ENCODE data around the gene WDFY4. TPM values are rescaled to one million over a fixed set of nuclear protein-coding genes. Genes with fewer than 3 reads are reported as not detected.

Gene WDFY4
- total RNA-seq, 1 donor from 2014 or later: not detected

DNA sequence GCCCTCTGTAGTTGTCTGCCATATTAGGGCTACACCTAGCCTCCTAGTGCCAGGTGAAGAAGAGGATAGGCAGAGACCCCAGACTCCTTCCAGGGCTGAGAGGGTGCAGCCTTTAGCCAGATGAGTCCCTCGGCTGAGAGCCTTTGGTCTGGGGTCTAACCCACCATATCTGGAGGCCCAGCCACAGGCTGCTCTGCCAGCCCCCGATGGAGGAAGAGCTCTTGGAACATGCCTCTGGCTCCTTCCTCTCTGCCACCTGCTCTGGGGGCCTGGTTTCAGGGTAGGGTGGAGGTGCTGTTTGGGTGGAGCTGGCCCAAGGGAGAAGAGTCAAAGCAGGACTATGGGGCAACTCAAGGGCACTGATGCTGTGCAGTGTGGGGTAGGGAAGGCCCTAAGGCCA lies 253.6 kb downstream of the WDFY4 start:
- Mint-ChIP-seq H3K4me3 (no peak overlapping the region), H3K27me3 (ENCODE audit: insufficient read depth, low read depth) (peaks cover 16% of the 10 kb centered on the region), H3K36me3 (no peaks in the 10 kb centered on the region), H3K9me3 (no peaks in the 10 kb centered on the region), H3K4me1 (peaks cover 30% of the 10 kb centered on the region), H3K27ac (no peak overlapping the region)
- H3K9ac ChIP-seq: no peak overlapping the region
- H2AFZ ChIP-seq (replicated peaks): no peak overlapping the region
- no peaks in the 10 kb centered on the region for H3K27me3 ChIP-seq
- no peaks in the 10 kb centered on the region for H4K20me1 ChIP-seq (ENCODE audit: low read depth)
- TF ChIP-seq, protein P1, sequence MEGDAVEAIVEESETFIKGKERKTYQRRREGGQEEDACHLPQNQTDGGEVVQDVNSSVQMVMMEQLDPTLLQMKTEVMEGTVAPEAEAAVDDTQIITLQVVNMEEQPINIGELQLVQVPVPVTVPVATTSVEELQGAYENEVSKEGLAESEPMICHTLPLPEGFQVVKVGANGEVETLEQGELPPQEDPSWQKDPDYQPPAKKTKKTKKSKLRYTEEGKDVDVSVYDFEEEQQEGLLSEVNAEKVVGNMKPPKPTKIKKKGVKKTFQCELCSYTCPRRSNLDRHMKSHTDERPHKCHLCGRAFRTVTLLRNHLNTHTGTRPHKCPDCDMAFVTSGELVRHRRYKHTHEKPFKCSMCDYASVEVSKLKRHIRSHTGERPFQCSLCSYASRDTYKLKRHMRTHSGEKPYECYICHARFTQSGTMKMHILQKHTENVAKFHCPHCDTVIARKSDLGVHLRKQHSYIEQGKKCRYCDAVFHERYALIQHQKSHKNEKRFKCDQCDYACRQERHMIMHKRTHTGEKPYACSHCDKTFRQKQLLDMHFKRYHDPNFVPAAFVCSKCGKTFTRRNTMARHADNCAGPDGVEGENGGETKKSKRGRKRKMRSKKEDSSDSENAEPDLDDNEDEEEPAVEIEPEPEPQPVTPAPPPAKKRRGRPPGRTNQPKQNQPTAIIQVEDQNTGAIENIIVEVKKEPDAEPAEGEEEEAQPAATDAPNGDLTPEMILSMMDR (IDR thresholded peaks at IDR 0.05): no peak
- TF ChIP-seq EZH2phosphoT487 (IDR thresholded peaks at IDR 0.05) (no peak), EZH2 (IDR thresholded peaks at IDR 0.05) (no peak)
- no peak overlapping the region for H3K4me2 ChIP-seq
- no peak for DNase-seq (ENCODE audit: low spot score)
- no peaks in the 10 kb centered on the region for H3K36me3 ChIP-seq
- no peaks in the 10 kb centered on the region for H3F3A ChIP-seq (ENCODE audit: low read depth)
- H3K79me2 ChIP-seq (ENCODE audit: low read depth): no peaks in the 10 kb centered on the region
- no peaks in the 10 kb centered on the region for H3K9me3 ChIP-seq (ENCODE audit: low read depth)
- no peak overlapping the region for H3K27ac ChIP-seq
- H3K4me1 ChIP-seq: peaks cover 13% of the 10 kb centered on the region
- H3K4me3 ChIP-seq: no peak overlapping the region

DNA sequence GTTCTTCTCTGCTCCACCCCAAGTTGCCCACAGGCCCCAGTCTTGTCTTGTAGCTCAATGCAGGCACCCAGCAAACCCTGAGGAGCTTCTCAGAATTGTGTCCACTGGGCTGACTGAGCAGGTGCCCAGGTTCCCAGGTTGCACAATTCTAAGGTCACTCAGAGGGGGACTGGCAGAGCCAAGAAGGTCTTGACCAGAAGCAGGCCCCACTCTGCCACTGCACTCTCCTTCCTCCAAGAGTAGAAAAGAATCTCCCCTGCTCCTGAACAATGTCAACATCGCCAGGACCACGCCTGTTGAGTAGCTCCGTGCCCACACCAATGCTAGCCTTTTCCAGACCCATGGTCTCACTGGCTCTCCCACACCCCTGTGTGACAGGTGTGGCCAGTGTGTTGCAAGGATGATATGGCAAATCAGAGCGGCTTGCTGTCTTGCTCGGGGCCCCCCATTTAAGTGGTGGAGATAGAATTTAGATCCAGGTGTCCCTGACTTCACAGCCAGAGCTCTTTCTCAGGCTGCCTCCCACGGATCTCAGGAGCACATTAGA lies 254.4 kb downstream of the WDFY4 start:
- Histone ChIP-seq H3K27ac (no peak overlapping the region), H3K36me3 (no peaks in the 10 kb centered on the region), H3F3A (ENCODE audit: low read depth) (no peaks in the 10 kb centered on the region), H3K4me3 (no peak overlapping the region), H3K79me2 (ENCODE audit: low read depth) (no peaks in the 10 kb centered on the region), H3K27me3 (no peaks in the 10 kb centered on the region), H3K4me2 (no peak overlapping the region), H3K9ac (no peak overlapping the region), H3K9me3 (ENCODE audit: low read depth) (no peaks in the 10 kb centered on the region), H3K4me1 (peaks cover 13% of the 10 kb centered on the region), H4K20me1 (ENCODE audit: low read depth) (no peaks in the 10 kb centered on the region), H2AFZ (replicated peaks) (no peak overlapping the region)
- no peak overlapping the region for H3K4me3 Mint-ChIP-seq
- no peak for TF ChIP-seq EZH2 (IDR thresholded peaks at IDR 0.05)
- TF ChIP-seq, protein P1 (IDR thresholded peaks at IDR 0.05): no peak
- TF ChIP-seq EZH2phosphoT487 (IDR thresholded peaks at IDR 0.05): no peak
- H3K4me1 Mint-ChIP-seq: peaks cover 30% of the 10 kb centered on the region
- no peaks in the 10 kb centered on the region for H3K36me3 Mint-ChIP-seq
- H3K27me3 Mint-ChIP-seq (ENCODE audit: insufficient read depth, low read depth): peaks cover 14% of the 10 kb centered on the region
- no peaks in the 10 kb centered on the region for H3K9me3 Mint-ChIP-seq
- H3K27ac Mint-ChIP-seq: no peak overlapping the region
- DNase-seq (ENCODE audit: low spot score): no peak

DNA sequence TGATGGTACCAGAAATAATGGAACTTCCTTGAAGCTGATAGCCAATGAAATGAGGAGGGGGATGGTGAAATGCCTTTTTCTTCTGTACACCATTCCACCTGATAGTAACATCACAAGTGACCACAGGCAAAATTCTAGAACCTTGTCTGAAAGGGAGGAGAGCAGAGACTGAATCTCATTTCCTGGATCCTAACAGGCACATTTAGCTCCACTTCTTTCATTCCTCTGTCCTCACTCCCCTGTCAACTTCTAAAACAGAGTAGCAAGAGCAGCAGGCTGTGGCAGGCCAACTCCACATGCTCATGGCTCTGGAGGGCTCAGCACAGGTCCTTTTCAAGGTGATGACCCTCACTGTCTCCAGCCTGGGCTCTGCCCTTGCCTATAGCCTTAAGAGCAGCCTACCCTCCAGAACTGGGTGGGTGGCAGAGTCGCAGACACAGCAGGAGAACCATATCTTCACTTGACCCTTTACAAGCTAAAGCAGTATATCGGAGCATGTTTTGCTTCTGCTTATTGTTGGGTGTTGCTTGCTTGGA lies 255.2 kb downstream of the WDFY4 start, which contains the start of gene LRRC18:
TSS of gene LRRC18 (minus strand) at position 51 of the 536 bp plus-strand sequence. CDS start 25,685 bp downstream, outside the sequence.
- no peaks in the 10 kb centered on the region for H3K36me3 ChIP-seq
- no peak within 1 kb of the TSS for H3K4me2 ChIP-seq
- H3K9me3 Mint-ChIP-seq: no peaks in the 10 kb centered on the region
- no peaks in the 10 kb centered on the region for H3K27me3 ChIP-seq
- no peaks in the 10 kb centered on the region for H3K36me3 Mint-ChIP-seq
- peaks cover 13% of the 10 kb centered on the region for H3K27me3 Mint-ChIP-seq (ENCODE audit: insufficient read depth, low read depth)
- H3K4me3 ChIP-seq: no peak within 1 kb of the TSS
- no peak for DNase-seq (ENCODE audit: low spot score)
- no peaks in the 10 kb centered on the region for H3K9me3 ChIP-seq (ENCODE audit: low read depth)
- peaks cover 23% of the 10 kb centered on the region for H3K4me1 Mint-ChIP-seq
- no peak for TF ChIP-seq EZH2 (IDR thresholded peaks at IDR 0.05)
- TF ChIP-seq EZH2phosphoT487 (IDR thresholded peaks at IDR 0.05): no peak
- TF ChIP-seq, protein P1 (IDR thresholded peaks at IDR 0.05): no peak
- H3K9ac ChIP-seq: no peak within 1 kb of the TSS
- no peaks in the 10 kb centered on the region for H3K79me2 ChIP-seq (ENCODE audit: low read depth)
- no peak within 1 kb of the TSS for H3K27ac ChIP-seq
- H3K27ac Mint-ChIP-seq: no peak within 1 kb of the TSS
- H3K4me3 Mint-ChIP-seq: no peak within 1 kb of the TSS
- H3F3A ChIP-seq (ENCODE audit: low read depth): no peaks in the 10 kb centered on the region
- H3K4me1 ChIP-seq: peaks cover 13% of the 10 kb centered on the region
- H4K20me1 ChIP-seq (ENCODE audit: low read depth): no peaks in the 10 kb centered on the region
- no peak within 1 kb of the TSS for H2AFZ ChIP-seq (replicated peaks)
